NCI-H82 (cell line): ENCODE measurements around the gene KIRREL3.

Experiments used
- DNase-seq: peaks from one replicate; lab custom pipeline; 2025; lab: John Stamatoyannopoulos, UW

KIRREL3 gene

GRCh38 chr11:126738295-126739031 lies 262.1 kb downstream of the KIRREL3 start:
- DNase-seq, result no peak

GRCh38 chr11:126736682-126737572 lies 263.6 kb downstream of the KIRREL3 start:
- DNase-seq, result peak; percentile 8

DNA sequence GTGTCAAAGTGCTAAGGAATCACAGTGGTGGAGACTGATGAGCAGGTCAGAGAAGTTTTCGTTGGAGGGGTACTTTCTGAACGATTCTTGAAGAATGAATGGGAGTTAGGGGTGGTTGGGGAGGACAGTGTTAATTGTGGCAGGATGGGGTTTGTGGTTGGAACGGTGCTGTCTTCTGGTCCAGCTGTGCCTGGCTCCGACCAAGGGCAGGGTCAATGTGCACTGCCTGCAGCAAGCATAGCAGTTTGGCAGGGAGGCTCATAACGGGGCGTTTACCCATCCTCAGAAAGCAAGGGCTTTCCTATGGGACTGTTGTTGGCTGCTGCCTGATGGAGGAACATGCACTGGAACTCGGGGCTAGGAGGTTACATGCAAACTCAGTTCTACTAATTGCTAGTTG lies 265.8 kb downstream of the KIRREL3 start:
- DNase-seq, result no peak

GRCh38 chr11:126733685-126734084 lies 266.9 kb downstream of the KIRREL3 start:
- no peak for DNase-seq

- no peak for DNase-seq
Observed at GRCh38 chr11:126732981-126733380, 267.6 kb downstream of the KIRREL3 start.

GRCh38 chr11:126731576-126732142 lies 268.9 kb downstream of the KIRREL3 start:
- DNase-seq, result peak; percentile 51

DNA sequence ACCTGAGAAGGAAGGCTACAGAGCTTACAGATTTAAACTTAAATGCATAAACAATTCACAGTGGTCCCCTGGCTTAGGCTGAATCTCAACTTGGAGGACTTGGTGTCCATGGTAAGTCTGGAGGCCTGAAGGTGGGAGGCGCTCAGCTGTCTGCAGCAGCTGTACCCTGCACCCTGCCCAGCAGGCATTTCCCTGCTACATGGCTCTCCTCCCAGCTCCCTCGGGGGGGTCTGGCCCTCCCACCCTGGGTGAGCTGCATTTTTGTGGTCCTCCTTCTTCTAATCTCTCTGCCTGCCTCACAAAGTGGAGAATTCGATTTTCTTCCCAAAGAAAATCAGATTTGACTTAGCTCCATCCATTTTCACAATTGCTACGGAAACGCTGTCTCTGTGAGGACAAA lies 273.2 kb downstream of the KIRREL3 start:
- DNase-seq, result no peak

DNA sequence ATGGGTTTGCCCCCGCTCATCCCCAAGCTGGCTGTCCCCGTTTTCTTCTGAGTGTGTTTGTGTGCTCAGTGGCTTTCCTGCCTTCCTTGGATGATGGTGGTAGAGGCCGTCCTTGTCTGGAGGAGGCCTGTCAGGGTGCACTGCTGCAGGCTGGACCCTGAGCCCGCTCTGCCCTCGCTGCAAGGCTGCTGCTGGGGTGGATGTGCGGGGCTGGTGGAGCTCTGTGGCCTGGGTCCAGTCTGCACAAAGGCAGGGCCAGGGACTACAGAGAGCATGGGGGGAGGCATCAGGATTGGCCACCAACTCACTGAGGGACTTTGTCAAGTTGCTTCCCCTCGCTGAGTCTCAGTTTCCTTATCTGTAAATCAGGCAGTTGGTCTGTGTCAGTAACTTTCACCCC lies 275.0 kb downstream of the KIRREL3 start:
- DNase-seq, result no peak

DNA sequence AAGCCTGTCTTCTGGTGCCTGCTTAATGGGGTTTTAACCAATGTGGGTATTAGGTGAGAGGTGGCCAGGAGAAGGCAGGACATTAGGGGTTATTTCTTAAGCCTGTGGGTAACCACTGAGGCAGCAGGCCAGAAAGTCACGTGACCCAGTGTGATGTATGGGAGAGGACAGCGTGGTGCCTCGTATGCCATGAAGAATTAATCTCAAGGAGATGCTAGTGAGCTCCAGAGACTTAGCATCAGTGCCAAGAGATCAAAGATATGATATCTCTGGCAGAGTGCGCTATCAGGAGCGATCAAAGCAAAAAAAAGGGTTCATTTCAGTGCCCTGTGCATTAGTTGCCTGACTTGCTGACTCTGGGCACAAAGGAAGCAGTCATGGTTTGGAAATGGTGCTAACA lies 275.5 kb downstream of the KIRREL3 start:
- no peak for DNase-seq

GRCh38 chr11:126723665-126724045 lies 276.9 kb downstream of the KIRREL3 start:
- no peak for DNase-seq

DNA sequence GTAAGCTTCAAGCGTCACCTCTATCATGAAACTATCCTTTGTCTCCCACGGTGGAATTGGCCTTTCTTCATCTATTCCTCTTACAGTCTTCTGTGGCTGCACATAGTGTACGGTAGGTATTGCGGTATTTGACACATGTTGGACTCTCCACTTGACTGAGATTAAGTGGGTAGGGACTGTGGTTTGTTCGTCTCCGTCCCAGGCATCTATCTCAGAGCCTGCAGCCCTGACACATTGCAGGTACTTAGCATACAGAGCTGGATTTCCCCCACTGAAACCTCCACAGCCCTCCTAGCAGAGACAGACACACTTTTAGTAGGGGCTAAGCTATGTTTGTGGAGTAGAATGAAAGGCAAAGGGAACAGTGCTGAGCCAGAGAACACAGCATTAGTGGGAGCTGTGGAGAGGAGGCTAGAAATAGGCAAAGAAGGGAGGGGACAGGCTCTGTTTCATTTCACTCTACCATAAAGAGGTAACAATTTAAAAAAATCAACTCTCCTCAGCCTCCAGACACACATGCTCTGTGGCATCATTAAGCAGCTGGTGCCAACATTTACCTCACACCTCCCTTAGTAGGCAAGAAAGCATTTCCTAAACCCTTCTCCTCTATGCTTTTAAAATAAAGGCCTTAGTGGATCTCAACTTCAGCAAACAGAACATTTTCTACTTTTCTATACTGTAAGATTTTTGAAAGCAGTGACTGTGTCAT lies 277.5 kb downstream of the KIRREL3 start:
- no peak for DNase-seq

DNA sequence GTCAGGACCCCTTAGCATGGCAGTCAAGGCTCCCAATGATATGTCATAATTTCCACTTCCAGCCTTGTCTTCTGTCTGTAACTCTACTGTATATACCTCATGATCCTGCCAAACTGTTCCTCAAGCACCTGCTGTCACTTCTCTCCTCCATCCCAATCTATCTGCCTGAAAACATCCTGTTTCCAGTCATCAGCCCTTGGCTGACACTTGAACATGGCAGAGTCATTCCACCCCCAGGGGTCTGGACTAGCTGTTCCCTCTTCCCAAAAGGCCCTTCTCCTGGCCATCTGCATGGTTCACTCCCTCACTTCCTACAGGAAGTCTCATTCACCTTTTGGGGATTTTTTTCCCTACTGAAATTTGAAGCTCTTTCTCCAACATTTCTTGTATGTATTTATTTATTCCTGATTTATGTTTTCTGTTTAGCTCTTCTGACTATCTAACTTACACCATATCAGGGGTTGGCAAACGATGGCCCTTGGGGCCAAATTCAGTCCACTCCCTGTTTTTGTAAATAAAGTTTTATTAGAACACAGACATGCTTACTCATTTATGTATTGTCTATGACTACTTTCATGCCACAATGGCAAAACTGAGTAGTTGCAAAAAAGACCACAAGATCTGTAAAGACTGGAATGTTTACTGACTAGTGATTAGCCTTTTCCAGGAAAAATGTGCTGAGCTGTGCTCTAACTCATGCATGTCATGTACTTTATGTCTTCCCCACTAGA lies 278.4 kb downstream of the KIRREL3 start:
- DNase-seq, result no peak

DNA sequence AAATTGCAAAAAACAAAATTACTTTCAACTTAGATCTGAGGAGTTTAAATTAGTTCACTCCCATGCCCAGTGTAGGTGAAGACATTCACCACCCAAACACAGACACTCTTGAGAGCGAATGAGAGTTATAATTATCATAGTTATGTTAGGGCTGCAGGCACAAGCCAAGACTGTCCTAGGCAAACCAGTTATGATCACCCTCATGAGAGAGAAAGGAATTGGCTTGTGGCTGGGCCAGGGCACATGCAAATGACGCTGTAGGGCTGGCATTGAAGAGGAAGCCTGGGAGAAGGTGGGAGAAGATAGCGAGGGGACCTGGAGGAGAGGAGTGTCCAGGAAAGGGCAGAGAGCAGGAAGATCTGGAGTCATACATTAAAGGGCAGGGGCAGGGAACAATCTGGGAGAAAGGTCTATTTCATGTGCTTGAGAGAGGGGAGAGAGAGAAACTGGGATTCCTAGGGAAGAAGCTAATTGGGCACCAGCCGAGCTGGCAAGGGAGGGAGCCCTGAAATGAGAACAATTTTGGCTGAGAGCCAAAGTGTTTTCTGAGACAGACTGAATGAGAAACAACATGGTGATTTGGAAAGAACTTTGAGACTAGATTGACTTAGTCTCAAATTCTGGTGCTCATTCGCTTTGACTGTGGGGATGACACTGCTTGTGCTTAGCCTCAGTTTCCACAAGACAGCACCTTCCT lies 279.9 kb downstream of the KIRREL3 start:
- no peak for DNase-seq

- DNase-seq, result no peak
Observed at GRCh38 chr11:126719740-126720139, 280.8 kb downstream of the KIRREL3 start.

- DNase-seq, result no peak
Observed at GRCh38 chr11:126718276-126718675, 282.3 kb downstream of the KIRREL3 start.

GRCh38 chr11:126716456-126717083 lies 284.0 kb downstream of the KIRREL3 start:
- DNase-seq, result peak; percentile 77

- no peak for DNase-seq
Observed at GRCh38 chr11:126713806-126714205, 286.8 kb downstream of the KIRREL3 start.

DNA sequence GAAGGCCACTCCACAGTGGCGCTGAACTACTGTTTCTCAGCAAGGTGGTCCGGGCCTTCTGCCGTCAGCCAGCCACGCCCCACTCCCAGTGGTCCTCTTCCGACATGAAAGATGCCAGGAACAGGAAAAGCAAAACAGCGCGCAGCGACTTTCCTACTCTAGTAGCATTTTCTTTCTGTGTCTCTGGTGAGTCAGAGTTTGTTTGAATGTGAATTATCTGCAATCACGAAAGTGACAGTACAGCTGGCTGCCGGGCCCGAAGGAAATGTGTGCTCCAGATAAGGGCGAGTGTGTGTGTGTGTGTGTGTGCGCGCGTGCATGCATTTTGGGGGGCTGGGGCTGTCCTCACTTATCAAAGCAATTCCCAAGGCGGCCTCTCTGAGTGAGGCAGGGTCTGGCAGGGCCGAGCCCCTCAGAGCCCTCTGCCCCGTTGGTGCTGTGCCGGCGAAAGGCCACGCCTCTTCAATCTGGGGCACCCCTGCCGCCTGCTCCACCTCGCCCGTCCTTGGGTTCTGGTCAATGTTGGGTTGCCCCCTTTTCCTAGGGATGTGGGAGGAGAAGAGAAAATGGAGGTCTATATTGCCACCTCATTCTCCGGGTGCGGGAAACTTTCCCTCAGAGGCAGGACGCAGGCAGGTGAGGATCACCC lies 288.5 kb downstream of the KIRREL3 start:
- no peak for DNase-seq

DNA sequence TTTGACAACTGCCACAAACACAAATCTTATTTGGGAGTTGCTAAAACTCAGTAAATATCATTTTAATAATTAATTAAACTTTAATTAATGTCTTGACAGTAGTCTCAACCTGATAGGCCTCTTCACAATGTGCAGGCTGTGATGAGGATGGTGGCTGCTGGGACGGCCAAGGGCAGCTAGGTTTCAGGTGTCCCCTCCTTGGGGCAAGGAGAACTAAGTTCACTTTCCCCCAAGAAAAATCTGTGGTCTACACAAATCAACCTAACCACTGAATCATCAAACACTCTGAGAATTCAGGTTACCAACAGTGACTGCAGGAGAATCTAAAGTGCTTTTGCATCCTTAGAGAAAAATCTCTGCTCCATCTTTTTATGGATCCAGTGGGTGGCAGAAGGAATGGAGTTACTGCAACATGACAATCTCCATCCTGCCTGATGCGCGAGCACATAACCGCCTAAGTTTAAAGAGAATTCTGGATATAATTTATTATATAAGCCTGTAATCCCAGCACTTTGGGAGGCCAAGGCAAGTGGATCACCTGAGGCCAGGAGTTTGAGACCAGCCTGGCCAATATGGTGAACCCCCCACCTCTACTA lies 289.7 kb downstream of the KIRREL3 start:
- DNase-seq, result no peak

DNA sequence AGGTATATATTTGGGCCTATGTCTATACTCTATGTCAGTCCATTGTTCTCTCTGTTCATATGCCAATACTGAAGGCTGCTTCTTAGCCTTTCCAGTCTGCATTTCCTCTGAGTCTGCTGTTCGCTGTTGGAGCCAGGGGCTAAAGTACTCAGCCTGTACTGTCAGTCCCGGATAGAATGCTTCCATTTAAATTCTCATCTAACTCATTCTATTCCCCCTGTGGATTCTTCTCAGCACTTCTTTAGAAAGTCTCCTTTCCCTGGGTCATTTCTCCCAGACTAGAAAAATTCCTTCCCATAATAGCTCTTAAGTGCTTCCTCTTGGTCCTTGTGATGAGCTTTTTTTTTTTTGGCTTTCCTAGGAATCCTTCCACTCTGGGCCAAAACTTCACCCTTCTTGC lies 293.1 kb downstream of the KIRREL3 start:
- no peak for DNase-seq
